Measurements from ENCODE around the gene OR5K3. TPM values are rescaled to one million over a fixed set of nuclear protein-coding genes. Genes with fewer than 3 reads are reported as not detected.

The OR5K3 gene
- total and polyA plus RNA-seq, 9 of the 15 experiments (the other 6 are each of a cell fraction or from before 2014, with no cell fraction given): not detected

DNA sequence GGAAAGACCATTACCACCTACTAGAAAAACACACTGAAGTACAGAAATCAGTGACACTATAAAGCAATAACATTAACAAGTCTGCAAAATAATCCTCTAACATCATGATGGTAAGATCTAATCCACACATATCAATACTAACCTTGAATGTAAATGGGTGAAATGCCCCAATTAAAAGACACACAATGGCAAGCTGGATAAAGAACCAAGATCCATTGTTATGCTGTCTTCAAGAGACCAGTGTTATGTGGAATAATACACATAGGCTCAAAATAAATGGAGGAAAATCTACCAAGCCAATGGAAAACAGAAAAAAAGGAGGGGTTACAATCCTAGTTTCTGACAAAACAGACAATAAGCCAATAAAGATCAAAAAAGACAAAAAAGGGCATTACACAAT is 13.5 kb downstream of the OR5K3 start (continued):
- TF ChIP-seq, protein P1, sequence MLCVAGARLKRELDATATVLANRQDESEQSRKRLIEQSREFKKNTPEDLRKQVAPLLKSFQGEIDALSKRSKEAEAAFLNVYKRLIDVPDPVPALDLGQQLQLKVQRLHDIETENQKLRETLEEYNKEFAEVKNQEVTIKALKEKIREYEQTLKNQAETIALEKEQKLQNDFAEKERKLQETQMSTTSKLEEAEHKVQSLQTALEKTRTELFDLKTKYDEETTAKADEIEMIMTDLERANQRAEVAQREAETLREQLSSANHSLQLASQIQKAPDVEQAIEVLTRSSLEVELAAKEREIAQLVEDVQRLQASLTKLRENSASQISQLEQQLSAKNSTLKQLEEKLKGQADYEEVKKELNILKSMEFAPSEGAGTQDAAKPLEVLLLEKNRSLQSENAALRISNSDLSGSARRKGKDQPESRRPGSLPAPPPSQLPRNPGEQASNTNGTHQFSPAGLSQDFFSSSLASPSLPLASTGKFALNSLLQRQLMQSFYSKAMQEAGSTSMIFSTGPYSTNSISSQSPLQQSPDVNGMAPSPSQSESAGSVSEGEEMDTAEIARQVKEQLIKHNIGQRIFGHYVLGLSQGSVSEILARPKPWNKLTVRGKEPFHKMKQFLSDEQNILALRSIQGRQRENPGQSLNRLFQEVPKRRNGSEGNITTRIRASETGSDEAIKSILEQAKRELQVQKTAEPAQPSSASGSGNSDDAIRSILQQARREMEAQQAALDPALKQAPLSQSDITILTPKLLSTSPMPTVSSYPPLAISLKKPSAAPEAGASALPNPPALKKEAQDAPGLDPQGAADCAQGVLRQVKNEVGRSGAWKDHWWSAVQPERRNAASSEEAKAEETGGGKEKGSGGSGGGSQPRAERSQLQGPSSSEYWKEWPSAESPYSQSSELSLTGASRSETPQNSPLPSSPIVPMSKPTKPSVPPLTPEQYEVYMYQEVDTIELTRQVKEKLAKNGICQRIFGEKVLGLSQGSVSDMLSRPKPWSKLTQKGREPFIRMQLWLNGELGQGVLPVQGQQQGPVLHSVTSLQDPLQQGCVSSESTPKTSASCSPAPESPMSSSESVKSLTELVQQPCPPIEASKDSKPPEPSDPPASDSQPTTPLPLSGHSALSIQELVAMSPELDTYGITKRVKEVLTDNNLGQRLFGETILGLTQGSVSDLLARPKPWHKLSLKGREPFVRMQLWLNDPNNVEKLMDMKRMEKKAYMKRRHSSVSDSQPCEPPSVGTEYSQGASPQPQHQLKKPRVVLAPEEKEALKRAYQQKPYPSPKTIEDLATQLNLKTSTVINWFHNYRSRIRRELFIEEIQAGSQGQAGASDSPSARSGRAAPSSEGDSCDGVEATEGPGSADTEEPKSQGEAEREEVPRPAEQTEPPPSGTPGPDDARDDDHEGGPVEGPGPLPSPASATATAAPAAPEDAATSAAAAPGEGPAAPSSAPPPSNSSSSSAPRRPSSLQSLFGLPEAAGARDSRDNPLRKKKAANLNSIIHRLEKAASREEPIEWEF (CRISPR knock-in tag; IDR thresholded peaks at IDR 0.05): no peak
- TF ChIP-seq ZNF174 (CRISPR knock-in tag; IDR thresholded peaks at IDR 0.05): no peak
- TF ChIP-seq, protein P2, sequence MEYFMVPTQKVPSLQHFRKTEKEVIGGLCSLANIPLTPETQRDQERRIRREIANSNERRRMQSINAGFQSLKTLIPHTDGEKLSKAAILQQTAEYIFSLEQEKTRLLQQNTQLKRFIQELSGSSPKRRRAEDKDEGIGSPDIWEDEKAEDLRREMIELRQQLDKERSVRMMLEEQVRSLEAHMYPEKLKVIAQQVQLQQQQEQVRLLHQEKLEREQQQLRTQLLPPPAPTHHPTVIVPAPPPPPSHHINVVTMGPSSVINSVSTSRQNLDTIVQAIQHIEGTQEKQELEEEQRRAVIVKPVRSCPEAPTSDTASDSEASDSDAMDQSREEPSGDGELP (CRISPR knock-in tag; IDR thresholded peaks at IDR 0.05; ENCODE audit: borderline replicate concordance): no peak
- no peak for TF ChIP-seq ESRRB (CRISPR knock-in tag; IDR thresholded peaks at IDR 0.05; ENCODE audit: borderline replicate concordance)
- TF ChIP-seq EWSR1 (IDR thresholded peaks at IDR 0.05; ENCODE audit: borderline replicate concordance, low read depth, partially characterized antibody): no peak
